Caki2 (cell line): Measurements from ENCODE around the gene RIT2. TPM values are rescaled to one million over a fixed set of nuclear protein-coding genes. Genes with fewer than 3 reads are reported as not detected.

ENCODE experiments used
- DNase-seq: peaks from one replicate; pipeline ENCODE4 v3.0.0-alpha.2; 2015; ENCODE audit warnings: low read depth
- in situ Hi-C: cut with HindIII; loops from 2 replicates; pipeline ENCODE4 v1.10.0; 2016; ENCODE audit warnings: low sequenced_read_pairs, low pct_unique_long_range_greater_than_20kb, mixed read lengths
- total RNA-seq: library from RNA; depleted of rRNA; stranded (reverse); fragments of >200 nt; shearing (Covaris generic); gene quantifications from 2 replicates; pipeline ENCODE4 v1.2.3, GENCODE V29; 2014; ENCODE audit warnings: low replicate concordance

The RIT2 gene
- total RNA-seq, 1 experiment from 2014 or later: not detected

GRCh38 chr18:43034683-43035500 lies 80.6 kb downstream of the RIT2 start:
- DNase-seq: no peak
- in situ Hi-C loops: no loop called here

GRCh38 chr18:43031169-43031568 lies 84.3 kb downstream of the RIT2 start:
- DNase-seq: no peak
- in situ Hi-C loops: no loop called here

- no peak for DNase-seq
- in situ Hi-C loops: no loop called here
Measured at GRCh38 chr18:43029414-43029813, 86.1 kb downstream of the RIT2 start.

- no peak for DNase-seq
- in situ Hi-C loops: no loop called here
Measured at GRCh38 chr18:43022874-43023273, 92.6 kb downstream of the RIT2 start.

- in situ Hi-C loops: no loop called here
- DNase-seq: no peak
Measured at GRCh38 chr18:43017622-43018021, 97.9 kb downstream of the RIT2 start.

- DNase-seq: no peak
- in situ Hi-C loops: no loop called here
Measured at GRCh38 chr18:43013486-43013885, 102.0 kb downstream of the RIT2 start.

- DNase-seq: no peak
- in situ Hi-C loops: no loop called here
Measured at GRCh38 chr18:43012951-43013350, 102.5 kb downstream of the RIT2 start.

GRCh38 chr18:43010611-43011010 lies 104.9 kb downstream of the RIT2 start:
- no peak for DNase-seq
- in situ Hi-C loops: no loop called here

- no peak for DNase-seq
- in situ Hi-C loops: no loop called here
Measured at GRCh38 chr18:43009674-43010073, 105.8 kb downstream of the RIT2 start.

- in situ Hi-C loops: no loop called here
- no peak for DNase-seq
Measured at GRCh38 chr18:43007365-43007764, 108.1 kb downstream of the RIT2 start.

- DNase-seq: no peak
- in situ Hi-C loops: no loop called here
Measured at GRCh38 chr18:43004421-43004820, 111.1 kb downstream of the RIT2 start.

GRCh38 chr18:43001821-43002220 lies 113.7 kb downstream of the RIT2 start:
- DNase-seq: no peak
- in situ Hi-C loops: no loop called here

GRCh38 chr18:42996824-42997223 lies 118.7 kb downstream of the RIT2 start:
- in situ Hi-C loops: no loop called here
- no peak for DNase-seq

- in situ Hi-C loops: no loop called here
- no peak for DNase-seq
Measured at GRCh38 chr18:42980426-42980825, 135.1 kb downstream of the RIT2 start.

- in situ Hi-C loops: no loop called here
- DNase-seq: no peak
Measured at GRCh38 chr18:42977982-42978637, 137.4 kb downstream of the RIT2 start.

GRCh38 chr18:42976869-42977590 lies 138.5 kb downstream of the RIT2 start:
- no peak for DNase-seq
- in situ Hi-C loops: no loop called here

- in situ Hi-C loops: no loop called here
- no peak for DNase-seq
Measured at GRCh38 chr18:42969366-42969765, 146.1 kb downstream of the RIT2 start.

- DNase-seq: no peak
- in situ Hi-C loops: no loop called here
Measured at GRCh38 chr18:42961298-42961697, 154.2 kb downstream of the RIT2 start.

- in situ Hi-C loops: no loop called here
- DNase-seq: no peak
Measured at GRCh38 chr18:42959528-42959927, 156.0 kb downstream of the RIT2 start.
